MCF 10A (cell line): ENCODE data around the gene IL1R2. TPM values are rescaled to one million over a fixed set of nuclear protein-coding genes. Genes with fewer than 3 reads are reported as not detected.

ENCODE experiments used
- BruUV-seq: library from RNA; stranded (reverse); fragments of 400-500 nt; replicated peaks from 2 replicates; lab custom pipeline; 2021; lab: Mats Ljungman, UMichigan
- CTCF ChIA-PET: fragments of 300-600 bp; sonication (Branson Sonifier 250); formaldehyde crosslinking; extraction: SDS; loops from one replicate; lab custom pipeline; 2021; ENCODE audit warnings: antibody characterized with exemption, inconsistent platforms; lab: Yijun Ruan, JAX
- POLR2A ChIA-PET: fragments of 300-600, 350-650 bp; sonication (Branson Sonifier 250); formaldehyde crosslinking; extraction: SDS; loops from one replicate; lab custom pipeline; 2020; ENCODE audit warnings: antibody characterized with exemption, inconsistent platforms; lab: Yijun Ruan, JAX
- DNase-seq: peaks from one replicate; pipeline ENCODE4 v3.0.0-alpha.2; 2018; ENCODE audit not compliant: unreplicated experiment
- H3K27ac Mint-ChIP-seq: one replicate; pipeline ENCODE4 v1.8.0; 2022; ENCODE audit warnings: mild to moderate bottlenecking, low read depth, mixed read lengths; ENCODE audit not compliant: unreplicated experiment
- H3K27me3 Mint-ChIP-seq: one replicate; pipeline ENCODE4 v1.8.0; 2022; ENCODE audit warnings: mixed read lengths; ENCODE audit not compliant: insufficient read depth, unreplicated experiment
- H3K36me3 Mint-ChIP-seq: one replicate; pipeline ENCODE4 v1.8.0; 2022; ENCODE audit warnings: mild to moderate bottlenecking, moderate library complexity, mixed read lengths; ENCODE audit not compliant: insufficient read depth, unreplicated experiment
- H3K4me1 Mint-ChIP-seq: one replicate; pipeline ENCODE4 v1.8.0; 2022; ENCODE audit warnings: mixed read lengths; ENCODE audit not compliant: insufficient read depth, unreplicated experiment
- H3K4me3 Mint-ChIP-seq: one replicate; pipeline ENCODE4 v1.8.0; 2022; ENCODE audit warnings: mild to moderate bottlenecking, moderate library complexity, mixed read lengths; ENCODE audit not compliant: unreplicated experiment
- H3K9me3 Mint-ChIP-seq: one replicate; pipeline ENCODE4 v1.8.0; 2022; ENCODE audit warnings: mixed read lengths; ENCODE audit not compliant: unreplicated experiment
- intact Hi-C: fragments of 100-400 bp; cut with micrococcal nuclease; formaldehyde crosslinking; loops from 2 replicates; pipeline ENCODE4 v1.14.1; 2022
- total RNA-seq: library from RNA; stranded (reverse); gene quantifications from 2 replicates; pipeline ENCODE4 v1.2.3, GENCODE V29; 2022
- TF ChIP-seq, protein P1 (sequence below): fragments of 200-600 bp; IDR thresholded peaks from one replicate; pipeline ENCODE4 v1.8.0; 2022; ENCODE audit warnings: antibody characterized with exemption, mild to moderate bottlenecking; ENCODE audit not compliant: unreplicated experiment

The IL1R2 gene
- total RNA-seq, 1 experiment from 2014 or later: not detected

DNA sequence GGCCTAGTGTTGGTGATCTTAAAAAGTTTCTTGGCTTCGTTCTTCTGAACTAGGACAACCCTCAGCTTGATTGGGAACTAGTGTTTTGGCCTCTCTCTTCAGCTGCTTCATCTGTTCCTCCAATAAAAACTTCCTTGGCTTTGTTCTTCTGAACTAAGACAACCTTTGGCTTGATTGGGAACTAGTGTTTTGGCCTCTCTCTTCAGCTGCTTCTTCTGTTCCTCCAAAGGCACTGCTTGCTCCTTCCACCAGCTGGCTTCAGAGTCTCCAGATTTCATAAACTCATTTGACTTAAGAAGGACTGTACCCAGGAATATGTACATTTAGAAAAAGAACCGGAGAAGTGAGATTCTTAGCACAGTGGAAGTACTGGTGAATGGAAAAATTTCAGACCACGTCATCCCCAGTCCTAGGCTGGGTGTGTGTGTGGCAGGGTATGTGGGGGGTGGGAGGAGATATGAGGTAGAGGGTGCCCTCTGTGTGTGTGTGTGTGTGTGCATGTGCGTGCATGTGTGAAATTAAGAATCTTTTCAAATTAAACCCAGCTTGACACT, 20.4 kb downstream of the IL1R2 start:
- TF ChIP-seq, protein P1, sequence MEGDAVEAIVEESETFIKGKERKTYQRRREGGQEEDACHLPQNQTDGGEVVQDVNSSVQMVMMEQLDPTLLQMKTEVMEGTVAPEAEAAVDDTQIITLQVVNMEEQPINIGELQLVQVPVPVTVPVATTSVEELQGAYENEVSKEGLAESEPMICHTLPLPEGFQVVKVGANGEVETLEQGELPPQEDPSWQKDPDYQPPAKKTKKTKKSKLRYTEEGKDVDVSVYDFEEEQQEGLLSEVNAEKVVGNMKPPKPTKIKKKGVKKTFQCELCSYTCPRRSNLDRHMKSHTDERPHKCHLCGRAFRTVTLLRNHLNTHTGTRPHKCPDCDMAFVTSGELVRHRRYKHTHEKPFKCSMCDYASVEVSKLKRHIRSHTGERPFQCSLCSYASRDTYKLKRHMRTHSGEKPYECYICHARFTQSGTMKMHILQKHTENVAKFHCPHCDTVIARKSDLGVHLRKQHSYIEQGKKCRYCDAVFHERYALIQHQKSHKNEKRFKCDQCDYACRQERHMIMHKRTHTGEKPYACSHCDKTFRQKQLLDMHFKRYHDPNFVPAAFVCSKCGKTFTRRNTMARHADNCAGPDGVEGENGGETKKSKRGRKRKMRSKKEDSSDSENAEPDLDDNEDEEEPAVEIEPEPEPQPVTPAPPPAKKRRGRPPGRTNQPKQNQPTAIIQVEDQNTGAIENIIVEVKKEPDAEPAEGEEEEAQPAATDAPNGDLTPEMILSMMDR: no peak
- ChIA-PET POLR2A (interaction anchor here (0.7 to 0.9 kb wide), 3 partner anchors 8 to 144 kb away, joined by 3 to 4 read pairs (median 3); no protein-coding TSS in a partner anchor), CTCF (interaction anchor here (0.6 to 5.9 kb wide), 10 partner anchors 8 to 342 kb away, joined by 3 to 51 read pairs (median 4); no protein-coding TSS in a partner anchor)
- Mint-ChIP-seq H3K27ac (no peak overlapping the region), H3K27me3 (no peaks in the 10 kb centered on the region), H3K9me3 (no peaks in the 10 kb centered on the region), H3K4me1 (no peaks in the 10 kb centered on the region), H3K4me3 (no peak overlapping the region), H3K36me3 (no peaks in the 10 kb centered on the region)
- BruUV-seq: no TSS peak
- no peak for DNase-seq
- intact Hi-C loops: no loop called here

DNA sequence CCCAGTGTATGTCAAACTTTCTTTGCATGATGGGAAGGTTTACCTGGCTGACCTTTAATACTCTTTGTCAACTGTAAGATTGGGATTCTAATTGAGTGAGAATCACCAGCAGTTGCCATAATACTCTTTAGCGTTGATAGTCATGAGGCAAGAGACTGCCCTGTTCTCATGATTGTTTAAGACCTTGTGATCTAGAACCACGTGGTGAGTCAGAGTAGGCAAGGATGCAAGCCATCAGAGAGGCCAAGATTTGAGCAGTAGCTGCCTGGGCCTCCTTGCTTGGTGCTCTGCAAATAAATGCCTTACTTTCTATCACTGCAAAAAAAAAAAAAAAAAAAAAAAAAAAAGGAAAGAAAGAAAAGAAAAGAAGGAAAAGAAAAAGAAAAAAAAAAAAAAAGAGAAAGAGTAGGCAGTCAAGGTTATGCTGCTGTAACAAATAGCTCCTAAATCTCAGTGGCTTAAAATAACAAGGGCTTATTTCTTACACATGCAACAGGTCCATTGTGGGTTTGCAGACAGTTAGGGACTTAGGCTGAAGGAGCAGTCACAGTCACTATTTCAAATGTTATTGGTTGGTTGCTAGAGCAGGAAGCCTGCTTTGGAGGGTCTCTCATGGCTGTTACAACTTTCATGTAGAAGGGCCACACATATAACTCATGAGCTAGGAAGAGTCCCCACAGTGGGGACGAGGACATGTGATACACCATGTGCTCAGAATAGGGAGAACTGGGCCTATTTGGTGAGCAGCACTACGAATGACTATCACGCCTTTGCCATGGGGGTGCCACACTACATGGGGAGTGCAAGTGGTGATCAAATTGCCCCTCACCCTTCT, 21.7 kb downstream of the IL1R2 start:
- TF ChIP-seq, protein P1: no peak
- ChIA-PET POLR2A (interaction anchor here (0.9 to 1.4 kb wide), 3 partner anchors 14 to 227 kb away, joined by 3 to 4 read pairs (median 3); no protein-coding TSS in a partner anchor), CTCF (interaction anchor here (0.9 to 5.9 kb wide), 11 partner anchors 7 to 423 kb away, joined by 3 to 51 read pairs (median 5); no protein-coding TSS in a partner anchor)
- no peak overlapping the region for H3K4me3 Mint-ChIP-seq
- no peaks in the 10 kb centered on the region for H3K27me3 Mint-ChIP-seq
- H3K36me3 Mint-ChIP-seq: no peaks in the 10 kb centered on the region
- H3K4me1 Mint-ChIP-seq: no peaks in the 10 kb centered on the region
- no peak overlapping the region for H3K27ac Mint-ChIP-seq
- H3K9me3 Mint-ChIP-seq: no peaks in the 10 kb centered on the region
- intact Hi-C loops: no loop called here
- DNase-seq: no peak
- no TSS peak for BruUV-seq

- Mint-ChIP-seq H3K27ac (no peak overlapping the region), H3K9me3 (no peaks in the 10 kb centered on the region), H3K27me3 (no peaks in the 10 kb centered on the region), H3K4me3 (no peak overlapping the region), H3K4me1 (no peaks in the 10 kb centered on the region), H3K36me3 (no peaks in the 10 kb centered on the region)
- POLR2A ChIA-PET: interaction anchor here (0.9 to 1.4 kb wide), 2 partner anchors 19 to 226 kb away, joined by 3 to 4 read pairs; no protein-coding TSS in a partner anchor
- no TSS peak for BruUV-seq
- TF ChIP-seq, protein P1: no peak
- intact Hi-C loops: no loop called here
- DNase-seq: no peak
- CTCF ChIA-PET: interaction anchor here (1.1 to 5.9 kb wide), 4 partner anchors 130 to 423 kb away, joined by 5 to 51 read pairs (median 6); no protein-coding TSS in a partner anchor
Observed at GRCh38 chr2:102014041-102014345, 22.2 kb downstream of the IL1R2 start.

GRCh38 chr2:102015399-102015798, 23.6 kb downstream of the IL1R2 start:
- intact Hi-C loops: no loop called here
- no TSS peak for BruUV-seq
- CTCF ChIA-PET: interaction anchor here (0.6 to 5.9 kb wide), 3 partner anchors 131 to 317 kb away, joined by 3 to 51 read pairs (median 9); no protein-coding TSS in a partner anchor

More at GRCh38 chr2:102015399-102015798, 23.6 kb downstream of the IL1R2 start:
- Mint-ChIP-seq H3K4me1 (peaks cover 2% of the 10 kb centered on the region), H3K27me3 (no peaks in the 10 kb centered on the region), H3K4me3 (no peak overlapping the region), H3K27ac (no peak overlapping the region), H3K36me3 (no peaks in the 10 kb centered on the region), H3K9me3 (no peaks in the 10 kb centered on the region)
- POLR2A ChIA-PET: no interaction called here
- DNase-seq: no peak
- TF ChIP-seq, protein P1: no peak
